Psoas muscle (tissue), 8 donors: ENCODE results near the gene AK9. TPM values are rescaled to one million over a fixed set of nuclear protein-coding genes. Genes with fewer than 3 reads are reported as not detected.

Experiments
- ATAC-seq, 4 donors: fragments of 200-7000 bp; cut with Tn5 transposase; one replicate each; pipeline ENCODE4 v1.9.1; 2020; ENCODE audit warnings: moderate library complexity in 3 of 4, mild to moderate bottlenecking in 2 of 4
- DNase-seq, 2 donors: peaks; one replicate each; pipeline ENCODE4 v3.0.0-alpha.2; 2020
- H3K27ac ChIP-seq: fragments of 200-600 bp; one replicate; pipeline ENCODE4 v1.8.0; 2022
- H3K27me3 ChIP-seq, 3 donors: fragments of 200-600 bp in 1 of 3; one replicate each; pipeline versions ENCODE4 v1.6.1 to v1.8.0; 2013 to 2022; ENCODE audit warnings: low read length in 2 of 3, mild to moderate bottlenecking in 2 of 3, moderate library complexity in 1 of 3; ENCODE audit not compliant: insufficient read depth in 3 of 3
- H3K36me3 ChIP-seq, 2 donors: fragments of 200-600 bp in 1 of 2; one replicate each; pipeline versions ENCODE4 v1.6.1 to v1.8.0; 2013 to 2022; ENCODE audit warnings: low read depth in 1 of 2, mild to moderate bottlenecking in 1 of 2, moderate library complexity in 1 of 2; ENCODE audit not compliant: insufficient read depth in 1 of 2
- H3K4me1 ChIP-seq: fragments of 200-600 bp; one replicate; pipeline ENCODE4 v1.8.0; 2022
- H3K4me3 ChIP-seq: fragments of 200-600 bp; one replicate; pipeline ENCODE4 v1.8.0; 2022; ENCODE audit warnings: mild to moderate bottlenecking
- H3K9me3 ChIP-seq: fragments of 200-600 bp; one replicate; pipeline ENCODE4 v1.8.0; 2022
- CTCF ChIP-seq: fragments of 200-600 bp; IDR thresholded peaks from one replicate; pipeline ENCODE4 v1.8.0; 2022; ENCODE audit warnings: antibody characterized with exemption
- WGBS, 3 donors: extraction: QIAGEN DNeasy Blood & Tissue Kit; methylation state at CpG; one replicate each; pipeline versions ENCODE4 v1.1.6 to v1.1.7; 2013; 5-methylcytosine and 5-hydroxymethylcytosine counted together
- intact Hi-C, 2 donors: fragments of 100-400 bp; cut with DNase I; formaldehyde crosslinking; loops; one replicate each; pipeline versions ENCODE4 v1.11.0 to v1.14.2; 2022
- polyA plus RNA-seq, 3 donors: library from polyadenylated mRNA; stranded (reverse); fragments of 200-250 nt; gene quantifications; one replicate each; pipeline ENCODE4 v1.2.3, GENCODE V29; 2013
- total RNA-seq, 4 donors: library from RNA; stranded (reverse); fragmentation: NEBNext Ultra II Directional in 2 of 4; extraction: Animal tissue kit (Norgen Biotek cat#: 25700) in 2 of 4; gene quantifications; one replicate each; pipeline versions ENCODE4 v1.2.1 to v1.2.4, GENCODE V29; 2021 to 2023
- donor health status: healthy with polysubstance abuse.
- donor health status: DM: no; HTN: no; CAD: no; lungs with moderate emphysema.
- donor health status: Bipolar disorder and iron deficiency.
- donor health status: healthy.
- donor health status: DM: yes; HTN: yes; CAD: no.
- donor health status: DM: no; HTN: no; CAD: no.
- donor health status: DM: no; HTN: no; CAD: no.
- donor health status: DM: yes; HTN: yes; CAD: no.

AK9 gene
- total and polyA plus RNA-seq, 7 donors = 2.0 to 7.4 (median 5.3) TPM

- no peak for ATAC-seq
- Histone ChIP-seq H3K27me3 (no peaks in the 10 kb centered on the region), H3K36me3 (peaks cover 3 to 21% of the 10 kb centered on the region in 2 donors), H3K4me3 (no peak overlapping the region), H3K27ac (peak overlapping the region; percentile 83), H3K9me3 (no peaks in the 10 kb centered on the region), H3K4me1 (peaks cover 25% of the 10 kb centered on the region)
- intact Hi-C loops = no loop called here
- TF ChIP-seq CTCF = no peak
- no peak for DNase-seq
- WGBS, 3 donors = 79 to 84% (median 83%) methylated on average over 5 of the region's 5 CpGs
Observed at GRCh38 chr6:109458774-109459531, 232.0 kb downstream of the AK9 start.

- TF ChIP-seq CTCF = no peak
- peak in 3 of 4 donors; percentile 26 to 53 (median 45) for ATAC-seq
- intact Hi-C loops = no loop called here
Observed at GRCh38 chr6:109457562-109457996, 233.4 kb downstream of the AK9 start.

GRCh38 chr6:109456710-109457561 lies 234.1 kb downstream of the AK9 start:
- Histone ChIP-seq H3K4me1 (peaks cover 25% of the 10 kb centered on the region), H3K9me3 (no peaks in the 10 kb centered on the region), H3K36me3 (peaks cover 0 to 1% of the 10 kb centered on the region in 2 donors), H3K27me3 (no peaks in the 10 kb centered on the region), H3K27ac (peak overlapping the region; percentile 83), H3K4me3 (peak overlapping the region; percentile 93)
- DNase-seq (peak; percentile 76 to 86), ATAC-seq (peak; percentile 30 to 81 (median 66))
- intact Hi-C loops = no loop called here
- no peak for TF ChIP-seq CTCF
- WGBS, 3 donors = 16 to 25% (median 23%) methylated on average over 16 of the region's 16 CpGs

More at GRCh38 chr6:109457562-109457996, 233.4 kb downstream of the AK9 start:
- Histone ChIP-seq H3K9me3 (no peaks in the 10 kb centered on the region), H3K4me1 (peaks cover 25% of the 10 kb centered on the region), H3K27me3 (no peaks in the 10 kb centered on the region), H3K27ac (peak overlapping the region; percentile 83), H3K36me3 (peaks cover 3 to 8% of the 10 kb centered on the region in 2 donors), H3K4me3 (peak overlapping the region; percentile 93)
- no peak for DNase-seq
- 37 to 54% (median 41%) methylated on average over 6 of the region's 6 CpGs for WGBS, 3 donors

GRCh38 chr6:109456111-109456583 lies 234.9 kb downstream of the AK9 start:
- H3K4me1 ChIP-seq = peaks cover 25% of the 10 kb centered on the region
- H3K9me3 ChIP-seq = no peaks in the 10 kb centered on the region
- no peaks in the 10 kb centered on the region for H3K27me3 ChIP-seq

More at GRCh38 chr6:109456111-109456583, 234.9 kb downstream of the AK9 start:
- ATAC-seq (peak; percentile 5 to 26 (median 19)), DNase-seq (no peak)
- Histone ChIP-seq H3K36me3 (no peaks in the 10 kb centered on the region), H3K4me3 (peak overlapping the region; percentile 93), H3K27ac (peak overlapping the region; percentile 83)
- TF ChIP-seq CTCF = no peak
- intact Hi-C loops = no loop called here
- WGBS, 3 donors = 5 to 6% (median 5%) methylated on average over 34 to 38 of the region's 38 CpGs
